Heart left ventricle (tissue), 16 donors: ENCODE data around the gene CCDC172. TPM values are rescaled to one million over a fixed set of nuclear protein-coding genes. Genes with fewer than 3 reads are reported as not detected.

Experiments
- ATAC-seq, 4 donors: fragments of 200-7000 bp; cut with Tn5 transposase; one replicate each; pipeline ENCODE4 v1.9.1; 2020 to 2022; ENCODE audit warnings: moderate library complexity in 4 of 4, mild to moderate bottlenecking in 3 of 4, moderate number of reproducible peaks in 1 of 4
- DNase-seq, 5 donors: peaks; one replicate each; pipeline ENCODE4 v3.0.0-alpha.2; 2020
- H3K27ac ChIP-seq, 12 donors: fragments of 200-600 bp; sonication (generic) in 4 of 12; one replicate each; pipeline versions ENCODE4 v1.5.0 to v1.8.0; 2016 to 2022; ENCODE audit warnings: mild to moderate bottlenecking in 2 of 12
- H3K27me3 ChIP-seq, 9 donors: fragments of 200-600 bp; sonication (generic) in 2 of 9; one replicate each; pipeline versions ENCODE4 v1.5.1 to v1.8.0; 2016 to 2022; ENCODE audit warnings: mild to moderate bottlenecking in 3 of 9
- H3K36me3 ChIP-seq, 9 donors: fragments of 200-600 bp; sonication (generic) in 2 of 9; one replicate each; pipeline versions ENCODE4 v1.5.0 to v1.8.0; 2018 to 2022; ENCODE audit warnings: mild to moderate bottlenecking in 2 of 9
- H3K4me1 ChIP-seq, 12 donors: fragments of 200-600 bp; sonication (generic) in 4 of 12; one replicate each; pipeline versions ENCODE4 v1.5.0 to v1.8.0; 2016 to 2022; ENCODE audit warnings: mild to moderate bottlenecking in 3 of 12
- H3K4me3 ChIP-seq, 12 donors: fragments of 200-600 bp; sonication (generic) in 4 of 12; one replicate each; pipeline versions ENCODE4 v1.5.0 to v1.8.0; 2017 to 2022; ENCODE audit warnings: mild to moderate bottlenecking in 9 of 12, moderate library complexity in 4 of 12
- H3K9me3 ChIP-seq, 12 donors: fragments of 200-600 bp; sonication (generic) in 4 of 12; one replicate each; pipeline versions ENCODE4 v1.5.0 to v1.8.0; 2016 to 2022; ENCODE audit warnings: mild to moderate bottlenecking in 1 of 12
- POLR2A ChIP-seq, 2 donors: fragments of 450-650 bp; IDR thresholded peaks; one replicate each; pipeline ENCODE4 v1.6.1; 2017; ENCODE audit warnings: antibody characterized with exemption in 2 of 2, mild to moderate bottlenecking in 2 of 2, moderate library complexity in 2 of 2
- WGBS, 4 donors: extraction: QIAGEN DNeasy Blood & Tissue Kit in 2 of 4; methylation state at CpG; one replicate each; pipeline versions ENCODE4 v1.1.5 to v1.1.7; 2013 to 2018; 5-methylcytosine and 5-hydroxymethylcytosine counted together
- intact Hi-C, 10 donors: fragments of 100-400 bp; cut with DNase I; formaldehyde crosslinking; loops; one replicate each; pipeline versions ENCODE4 v1.11.1 to v1.14.2; 2022
- polyA plus RNA-seq, 2 donors: library from polyadenylated mRNA; stranded (reverse); fragments of 200-250 nt; gene quantifications; one replicate each; pipeline ENCODE4 v1.2.3, GENCODE V29; 2013
- total RNA-seq, 9 donors: library from RNA; depleted of rRNA in 2 of 9; stranded (reverse); fragments of >200 nt in 2 of 9; fragmentation: NEBNext Ultra II Directional in 3 of 9; extraction: Animal tissue kit (Norgen Biotek cat#: 25700) in 3 of 9; gene quantifications; one replicate each; pipeline versions ENCODE4 v1.1.0 to v1.2.4, GENCODE V29; 2016 to 2023
- TF ChIP-seq, protein P1 (sequence below), 12 donors: fragments of 200-600 bp; sonication (generic) in 4 of 12; IDR thresholded peaks; one replicate each; pipeline versions ENCODE4 v1.5.0 to v1.8.0; 2018 to 2022; ENCODE audit warnings: antibody characterized with exemption in 12 of 12, mild to moderate bottlenecking in 5 of 12
- donor health status: ischemic (EF 13 %, LVEDD 7.1; RV severe dilation, severe dysfunction).
- donor health status: healthy with polysubstance abuse.
- donor health status: DM: no; HTN: yes; CAD: no.
- donor health status: DM: no; HTN: no; CAD: no.
- donor health status: ischemic (EF 25% LVEDD 6.9; RV normal size, moderate dysfunction).
- donor health status: ischemic (EF 25% LVEDD 5.7; RV mildly dilated, moderate dysfunction).
- donor health status: healthy.
- donor health status: DM: yes; HTN: yes; CAD: no.
- donor health status: ischemic (EF 35%, LVEDD 5.7; RV mildly dilated, moderate dysfunction).
- donor health status: nonischemic (EF 11% LVEDD 7.7; RV severe dilation, severe dysfunction).
- donor health status: DM: yes; HTN: yes; CAD: no.
- donor health status: PGD.
- donor health status: ischemic (EF 29% LVEDD 5.4; RV normal size, mild dysfunction).
- donor health status: nonischemic (EF 23%, LVEDD 6.1; RV moderate dilation, normal function).

CCDC172 gene
- total and polyA plus RNA-seq, 11 donors: not detected

DNA sequence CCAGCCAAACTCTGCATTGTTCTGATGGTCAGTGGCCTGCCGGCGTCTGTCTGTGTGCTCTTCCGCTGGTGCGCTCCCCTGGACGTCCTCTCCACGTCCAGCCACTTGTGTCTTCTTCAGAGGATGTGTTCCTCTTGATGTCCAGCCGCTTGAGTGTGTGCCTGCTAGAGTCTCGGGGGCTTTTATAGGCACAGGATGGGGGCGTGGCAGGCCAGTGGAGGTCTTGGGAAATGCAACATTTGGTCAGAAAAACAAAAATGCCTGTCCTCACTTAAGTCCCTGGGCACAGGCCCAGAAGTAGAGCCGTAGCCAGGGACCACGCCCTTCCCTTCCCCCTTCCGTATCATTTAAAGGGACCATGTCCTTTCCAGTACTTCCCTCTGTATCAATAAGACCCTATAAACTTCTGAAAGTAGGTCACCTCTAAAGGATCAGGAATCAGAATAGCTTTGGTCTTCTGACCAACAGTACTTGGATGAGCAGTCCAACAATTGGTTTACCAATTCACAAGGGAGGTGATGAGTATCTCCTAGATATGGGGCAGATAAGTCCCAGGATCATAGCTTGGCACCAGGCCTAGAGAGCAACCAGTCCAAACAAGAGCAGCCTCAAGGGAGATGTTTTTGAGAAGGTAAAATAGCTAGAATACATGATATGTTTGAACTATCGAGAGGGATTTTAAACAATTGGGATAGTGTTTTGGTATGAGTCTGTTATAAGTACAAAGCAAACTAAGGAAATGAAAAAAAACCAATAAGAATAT lies 71.2 kb downstream of the CCDC172 start:
- Histone ChIP-seq H3K27ac (no peak overlapping the region), H3K9me3 (no peaks in the 10 kb centered on the region), H3K36me3 (no peaks in the 10 kb centered on the region), H3K4me1 (no peaks in the 10 kb centered on the region), H3K27me3 (peaks cover 0 to 4% (median 0%) of the 10 kb centered on the region in 9 donors), H3K4me3 (no peak overlapping the region)
- intact Hi-C loops: no loop called here
- DNase-seq (no peak), ATAC-seq (no peak)
- 64 to 70% (median 68%) methylated on average over 7 to 13 of the region's 13 CpGs for WGBS, 4 donors
- TF ChIP-seq, protein P1, sequence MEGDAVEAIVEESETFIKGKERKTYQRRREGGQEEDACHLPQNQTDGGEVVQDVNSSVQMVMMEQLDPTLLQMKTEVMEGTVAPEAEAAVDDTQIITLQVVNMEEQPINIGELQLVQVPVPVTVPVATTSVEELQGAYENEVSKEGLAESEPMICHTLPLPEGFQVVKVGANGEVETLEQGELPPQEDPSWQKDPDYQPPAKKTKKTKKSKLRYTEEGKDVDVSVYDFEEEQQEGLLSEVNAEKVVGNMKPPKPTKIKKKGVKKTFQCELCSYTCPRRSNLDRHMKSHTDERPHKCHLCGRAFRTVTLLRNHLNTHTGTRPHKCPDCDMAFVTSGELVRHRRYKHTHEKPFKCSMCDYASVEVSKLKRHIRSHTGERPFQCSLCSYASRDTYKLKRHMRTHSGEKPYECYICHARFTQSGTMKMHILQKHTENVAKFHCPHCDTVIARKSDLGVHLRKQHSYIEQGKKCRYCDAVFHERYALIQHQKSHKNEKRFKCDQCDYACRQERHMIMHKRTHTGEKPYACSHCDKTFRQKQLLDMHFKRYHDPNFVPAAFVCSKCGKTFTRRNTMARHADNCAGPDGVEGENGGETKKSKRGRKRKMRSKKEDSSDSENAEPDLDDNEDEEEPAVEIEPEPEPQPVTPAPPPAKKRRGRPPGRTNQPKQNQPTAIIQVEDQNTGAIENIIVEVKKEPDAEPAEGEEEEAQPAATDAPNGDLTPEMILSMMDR (IDR thresholded peaks at IDR 0.05): no peak
- TF ChIP-seq POLR2A (IDR thresholded peaks at IDR 0.05): no peak

DNA sequence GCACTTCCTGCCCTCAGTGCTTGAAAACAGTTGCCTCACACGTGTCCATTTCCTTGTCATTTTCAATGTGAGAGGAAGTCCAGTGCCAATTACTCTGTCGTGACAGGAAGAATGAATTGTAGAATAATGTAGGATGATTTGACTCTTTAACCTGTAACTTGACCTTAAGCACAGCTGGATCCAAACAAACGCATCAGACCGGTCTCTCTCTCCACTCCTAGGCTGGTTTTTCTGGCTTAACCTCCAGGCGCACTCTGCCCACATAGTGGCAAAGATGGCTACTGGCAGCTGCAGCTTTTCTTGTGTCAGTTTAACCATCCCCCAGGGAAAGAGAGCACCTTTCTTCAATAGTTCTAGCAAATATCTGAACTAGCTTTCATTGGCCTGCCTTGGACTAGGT lies 74.0 kb downstream of the CCDC172 start:
- Histone ChIP-seq H3K27me3 (no peaks in the 10 kb centered on the region), H3K27ac (no peak overlapping the region), H3K4me3 (no peak overlapping the region), H3K36me3 (no peaks in the 10 kb centered on the region), H3K4me1 (no peaks in the 10 kb centered on the region), H3K9me3 (no peaks in the 10 kb centered on the region)
- TF ChIP-seq, protein P1 (IDR thresholded peaks at IDR 0.05): no peak
- no peak for TF ChIP-seq POLR2A (IDR thresholded peaks at IDR 0.05)
- intact Hi-C loops: no loop called here
- ATAC-seq: no peak
- WGBS, 4 donors: 52 to 62% (median 55%) methylated on average over 5 of the region's 5 CpGs
- no peak for DNase-seq

DNA sequence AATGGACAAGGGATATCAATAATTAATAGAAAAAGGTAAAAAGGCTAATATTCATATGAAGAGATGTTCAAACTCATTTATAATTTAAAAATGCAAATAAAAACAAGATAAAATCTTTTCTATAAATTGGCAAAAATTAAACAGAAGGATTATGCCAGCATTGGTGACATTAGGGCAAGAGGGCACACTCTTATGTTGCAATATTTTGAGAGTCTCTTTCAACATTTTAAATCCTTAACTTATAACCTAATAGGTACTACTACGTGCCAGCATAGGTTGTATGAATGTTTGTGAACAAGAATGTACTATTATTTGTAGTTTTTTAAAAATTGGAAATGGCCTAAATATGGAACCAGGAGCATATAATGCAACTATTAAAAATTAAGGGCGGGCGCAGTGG lies 78.6 kb downstream of the CCDC172 start:
- H3K9me3 ChIP-seq: no peaks in the 10 kb centered on the region
- intact Hi-C loops: no loop called here
- no peaks in the 10 kb centered on the region for H3K36me3 ChIP-seq
- ATAC-seq (no peak), DNase-seq (no peak)
- 84 to 91% (median 88%) methylated on average over 3 of the region's 3 CpGs for WGBS, 4 donors
- H3K4me3 ChIP-seq: no peak overlapping the region
- H3K4me1 ChIP-seq: no peaks in the 10 kb centered on the region
- TF ChIP-seq, protein P1 (IDR thresholded peaks at IDR 0.05): no peak
- no peak for TF ChIP-seq POLR2A (IDR thresholded peaks at IDR 0.05)
- H3K27me3 ChIP-seq: no peaks in the 10 kb centered on the region
- no peak overlapping the region for H3K27ac ChIP-seq

DNA sequence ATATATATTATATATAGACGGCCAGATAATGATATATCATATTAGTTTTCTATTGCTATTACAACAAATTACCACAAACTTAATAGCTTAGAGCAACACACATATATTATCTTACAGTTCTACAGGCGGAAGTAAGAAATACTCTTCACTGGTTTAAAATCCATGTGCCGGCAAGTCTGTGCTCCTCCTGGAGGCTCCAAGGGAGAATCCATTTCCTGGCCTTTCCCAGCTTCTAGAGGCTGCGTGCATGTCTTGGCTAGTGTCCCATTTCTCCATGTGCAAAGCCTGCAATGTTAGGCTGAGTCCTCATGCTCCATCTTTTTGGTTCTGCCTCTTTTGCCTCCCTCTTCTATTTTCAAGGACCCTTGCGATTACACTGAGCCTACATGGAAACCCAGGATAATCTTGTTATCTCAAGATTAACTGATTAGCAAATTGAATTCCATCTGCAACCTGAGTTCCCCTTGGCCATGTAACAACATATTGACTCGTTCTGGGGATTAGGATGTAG lies 79.5 kb downstream of the CCDC172 start:
- Histone ChIP-seq H3K27ac (no peak overlapping the region), H3K4me1 (no peaks in the 10 kb centered on the region), H3K9me3 (no peaks in the 10 kb centered on the region), H3K4me3 (no peak overlapping the region), H3K36me3 (no peaks in the 10 kb centered on the region), H3K27me3 (no peaks in the 10 kb centered on the region)
- 55 to 61% (median 58%) methylated on average over 6 of the region's 6 CpGs for WGBS, 4 donors
- intact Hi-C loops: no loop called here
- DNase-seq (no peak), ATAC-seq (no peak)
- TF ChIP-seq POLR2A (IDR thresholded peaks at IDR 0.05): no peak
- TF ChIP-seq, protein P1 (IDR thresholded peaks at IDR 0.05): no peak
